ENCODE measurements around the gene THSD4.

The THSD4 gene

DNA sequence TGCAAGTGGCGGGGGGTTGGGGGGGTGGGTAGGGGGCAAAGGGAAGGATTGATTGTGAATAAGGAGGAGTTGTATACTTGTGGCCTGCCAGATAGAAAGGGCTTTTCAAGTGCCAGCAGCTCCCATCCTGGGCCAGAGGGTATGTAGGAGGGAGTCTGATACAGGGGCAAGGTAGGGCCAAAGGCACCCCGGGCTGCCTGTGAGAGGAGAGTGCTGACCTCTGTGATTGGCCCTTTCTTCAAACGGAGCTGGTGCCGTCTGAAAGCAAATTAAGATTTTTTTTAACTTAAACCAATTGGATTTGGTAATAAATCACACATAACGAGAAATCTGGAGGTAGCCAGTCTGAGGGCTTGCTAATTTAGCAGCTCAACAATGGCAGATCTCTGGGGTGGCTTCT, 229.9 kb downstream of the THSD4 start:
- Histone ChIP-seq H3K36me3 (ENCODE audit: control insufficient read depth in 4 of 4, insufficient read depth in 4 of 4, low read length in 3 of 4) (no peaks in the 10 kb centered on the region), H3K4me3 (ENCODE audit: control insufficient read depth in 1 of 7, extremely low read depth in 1 of 7, insufficient read depth in 4 of 7, low read depth in 2 of 7, low read length in 6 of 7) (no peak overlapping the region), H3K9me3 (ENCODE audit: control extremely low read depth in 1 of 5, control insufficient read depth in 4 of 5, insufficient read depth in 2 of 5, low read depth in 1 of 5, low read length in 4 of 5) (no peaks in the 10 kb centered on the region), H3K27me3 (replicated peaks in 2 of 5; ENCODE audit: control insufficient read depth in 4 of 5, insufficient read depth in 5 of 5, low read length in 4 of 5) (peaks cover 0 to 12% (median 5%) of the 10 kb centered on the region in 5 experiments), H3K4me1 (ENCODE audit: control extremely low read depth in 1 of 4, control insufficient read depth in 4 of 4, insufficient read depth in 4 of 4, low read length in 3 of 4) (no peaks in the 10 kb centered on the region), H3K27ac (ENCODE audit: insufficient read depth in 1 of 2, low read depth in 1 of 2, low read length in 2 of 2, poor library complexity in 1 of 2, severe bottlenecking in 2 of 2) (no peak overlapping the region)
- 67% methylated on average over 3 of the region's 5 CpGs for WGBS (ENCODE audit: insufficient coverage)
- no peak for DNase-seq
- ChIA-PET POLR2A (no interaction called here), CTCF (no interaction called here)

GRCh38 chr15:71346464-71346863, 231.2 kb downstream of the THSD4 start:
- H3K36me3 ChIP-seq (ENCODE audit: control insufficient read depth in 4 of 4, insufficient read depth in 4 of 4, low read length in 3 of 4) = no peaks in the 10 kb centered on the region
- no peaks in the 10 kb centered on the region for H3K9me3 ChIP-seq (ENCODE audit: control extremely low read depth in 1 of 5, control insufficient read depth in 4 of 5, insufficient read depth in 2 of 5, low read depth in 1 of 5, low read length in 4 of 5)
- no peak overlapping the region for H3K27ac ChIP-seq (ENCODE audit: insufficient read depth in 1 of 2, low read depth in 1 of 2, low read length in 2 of 2, poor library complexity in 1 of 2, severe bottlenecking in 2 of 2)
- H3K4me1 ChIP-seq (ENCODE audit: control extremely low read depth in 1 of 4, control insufficient read depth in 4 of 4, insufficient read depth in 4 of 4, low read length in 3 of 4) = no peaks in the 10 kb centered on the region
- H3K4me3 ChIP-seq (ENCODE audit: control insufficient read depth in 1 of 7, extremely low read depth in 1 of 7, insufficient read depth in 4 of 7, low read depth in 2 of 7, low read length in 6 of 7) = no peak overlapping the region
- peaks cover 0 to 14% (median 7%) of the 10 kb centered on the region in 5 experiments for H3K27me3 ChIP-seq (replicated peaks in 2 of 5; ENCODE audit: control insufficient read depth in 4 of 5, insufficient read depth in 5 of 5, low read length in 4 of 5)
- no peak for DNase-seq
- ChIA-PET CTCF (no interaction called here), POLR2A (interaction anchor here (0.6 kb wide), 1 partner anchor 812 kb away, joined by 3 read pairs; no protein-coding TSS in a partner anchor)
- 90% methylated on average over 2 of the region's 5 CpGs for WGBS (ENCODE audit: insufficient coverage)

- no peaks in the 10 kb centered on the region for H3K36me3 ChIP-seq (ENCODE audit: control insufficient read depth in 4 of 4, insufficient read depth in 4 of 4, low read length in 3 of 4)
These were observed 233.3 kb downstream of the THSD4 start for GRCh38 chr15:71348597-71348996.

GRCh38 chr15:71349336-71349735, 234.1 kb downstream of the THSD4 start:
- peaks cover 0 to 6% (median 5%) of the 10 kb centered on the region in 5 experiments for H3K27me3 ChIP-seq (replicated peaks in 2 of 5; ENCODE audit: control insufficient read depth in 4 of 5, insufficient read depth in 5 of 5, low read length in 4 of 5)
- no peaks in the 10 kb centered on the region for H3K4me1 ChIP-seq (ENCODE audit: control extremely low read depth in 1 of 4, control insufficient read depth in 4 of 4, insufficient read depth in 4 of 4, low read length in 3 of 4)
- no peak overlapping the region for H3K4me3 ChIP-seq (ENCODE audit: control insufficient read depth in 1 of 7, extremely low read depth in 1 of 7, insufficient read depth in 4 of 7, low read depth in 2 of 7, low read length in 6 of 7)
- ChIA-PET POLR2A (no interaction called here), CTCF (no interaction called here)
- H3K27ac ChIP-seq (ENCODE audit: insufficient read depth in 1 of 2, low read depth in 1 of 2, low read length in 2 of 2, poor library complexity in 1 of 2, severe bottlenecking in 2 of 2) = no peak overlapping the region
- DNase-seq = no peak
- H3K9me3 ChIP-seq (ENCODE audit: control extremely low read depth in 1 of 5, control insufficient read depth in 4 of 5, insufficient read depth in 2 of 5, low read depth in 1 of 5, low read length in 4 of 5) = no peaks in the 10 kb centered on the region
- no peaks in the 10 kb centered on the region for H3K36me3 ChIP-seq (ENCODE audit: control insufficient read depth in 4 of 4, insufficient read depth in 4 of 4, low read length in 3 of 4)
- 97% methylated on average over 4 of the region's 4 CpGs for WGBS (ENCODE audit: insufficient coverage)

More at GRCh38 chr15:71348597-71348996, 233.3 kb downstream of the THSD4 start:
- ChIA-PET CTCF (no interaction called here), POLR2A (no interaction called here)
- Histone ChIP-seq H3K4me3 (ENCODE audit: control insufficient read depth in 1 of 7, extremely low read depth in 1 of 7, insufficient read depth in 4 of 7, low read depth in 2 of 7, low read length in 6 of 7) (no peak overlapping the region), H3K4me1 (ENCODE audit: control extremely low read depth in 1 of 4, control insufficient read depth in 4 of 4, insufficient read depth in 4 of 4, low read length in 3 of 4) (no peaks in the 10 kb centered on the region), H3K27me3 (replicated peaks in 2 of 5; ENCODE audit: control insufficient read depth in 4 of 5, insufficient read depth in 5 of 5, low read length in 4 of 5) (peaks cover 0 to 7% (median 5%) of the 10 kb centered on the region in 5 experiments), H3K9me3 (ENCODE audit: control extremely low read depth in 1 of 5, control insufficient read depth in 4 of 5, insufficient read depth in 2 of 5, low read depth in 1 of 5, low read length in 4 of 5) (no peaks in the 10 kb centered on the region), H3K27ac (ENCODE audit: insufficient read depth in 1 of 2, low read depth in 1 of 2, low read length in 2 of 2, poor library complexity in 1 of 2, severe bottlenecking in 2 of 2) (no peak overlapping the region)
- no peak for DNase-seq
- 100% methylated on average over 1 of the region's 1 CpG for WGBS (ENCODE audit: insufficient coverage)

DNA sequence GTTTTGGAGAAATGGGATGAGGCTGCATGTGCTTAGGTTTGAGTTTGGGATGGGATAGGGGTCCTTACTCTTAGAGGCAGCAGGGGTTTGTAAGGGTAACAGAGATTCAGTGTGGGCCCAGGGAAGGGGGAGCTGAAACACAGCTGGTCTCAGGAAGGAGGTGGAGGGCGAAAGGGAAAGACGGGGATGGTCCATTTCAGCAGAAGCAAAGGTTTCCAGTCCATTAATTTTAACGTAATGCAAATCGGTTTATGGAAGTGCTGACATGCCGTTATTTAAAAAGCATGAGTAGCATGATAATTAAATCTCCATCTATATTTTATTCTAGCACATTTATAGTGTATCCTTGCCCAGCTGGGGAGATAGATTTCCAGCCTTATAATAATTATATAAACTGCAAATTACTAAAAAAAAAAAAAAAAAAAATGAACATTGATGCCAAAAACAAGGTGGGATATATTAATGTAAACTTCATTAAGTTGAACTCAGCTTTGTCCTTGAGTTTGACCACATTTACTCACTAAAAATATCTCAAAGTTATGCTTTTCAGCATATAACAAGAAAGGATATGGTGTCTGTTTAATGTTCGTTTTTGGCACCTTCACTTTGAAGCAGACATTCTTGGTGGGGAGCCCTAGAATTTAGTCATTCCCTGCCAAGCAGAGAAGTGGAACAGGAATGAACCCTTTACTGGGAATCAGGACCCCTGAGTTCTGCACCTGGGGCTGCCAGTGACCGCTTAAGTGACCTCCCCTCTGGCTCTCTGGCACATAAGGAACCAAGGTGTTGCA, 234.7 kb downstream of the THSD4 start:
- whole genome bisulfite sequencing (ENCODE audit: insufficient coverage) = 91% methylated on average over 4 of the region's 7 CpGs
- no peaks in the 10 kb centered on the region for H3K36me3 ChIP-seq (ENCODE audit: control insufficient read depth in 4 of 4, insufficient read depth in 4 of 4, low read length in 3 of 4)
- ChIA-PET POLR2A (no interaction called here), CTCF (no interaction called here)
- H3K4me3 ChIP-seq (ENCODE audit: control insufficient read depth in 1 of 7, extremely low read depth in 1 of 7, insufficient read depth in 4 of 7, low read depth in 2 of 7, low read length in 6 of 7) = no peak overlapping the region
- no peaks in the 10 kb centered on the region for H3K4me1 ChIP-seq (ENCODE audit: control extremely low read depth in 1 of 4, control insufficient read depth in 4 of 4, insufficient read depth in 4 of 4, low read length in 3 of 4)
- no peaks in the 10 kb centered on the region for H3K9me3 ChIP-seq (ENCODE audit: control extremely low read depth in 1 of 5, control insufficient read depth in 4 of 5, insufficient read depth in 2 of 5, low read depth in 1 of 5, low read length in 4 of 5)
- H3K27ac ChIP-seq (ENCODE audit: insufficient read depth in 1 of 2, low read depth in 1 of 2, low read length in 2 of 2, poor library complexity in 1 of 2, severe bottlenecking in 2 of 2) = no peak overlapping the region
- no peak for DNase-seq
- H3K27me3 ChIP-seq (replicated peaks in 2 of 5; ENCODE audit: control insufficient read depth in 4 of 5, insufficient read depth in 5 of 5, low read length in 4 of 5) = peaks cover 0 to 6% (median 4%) of the 10 kb centered on the region in 5 experiments

GRCh38 chr15:71350622-71351378, 235.5 kb downstream of the THSD4 start:
- CTCF ChIA-PET = no interaction called here
- POLR2A ChIA-PET = no interaction called here
- no peaks in the 10 kb centered on the region for H3K36me3 ChIP-seq (ENCODE audit: control insufficient read depth in 4 of 4, insufficient read depth in 4 of 4, low read length in 3 of 4)
- 88% methylated on average over 5 of the region's 7 CpGs for WGBS (ENCODE audit: insufficient coverage)
- H3K9me3 ChIP-seq (ENCODE audit: control extremely low read depth in 1 of 5, control insufficient read depth in 4 of 5, insufficient read depth in 2 of 5, low read depth in 1 of 5, low read length in 4 of 5) = no peaks in the 10 kb centered on the region
- H3K27ac ChIP-seq (ENCODE audit: insufficient read depth in 1 of 2, low read depth in 1 of 2, low read length in 2 of 2, poor library complexity in 1 of 2, severe bottlenecking in 2 of 2) = no peak overlapping the region
- DNase-seq = no peak
- H3K4me3 ChIP-seq (ENCODE audit: control insufficient read depth in 1 of 7, extremely low read depth in 1 of 7, insufficient read depth in 4 of 7, low read depth in 2 of 7, low read length in 6 of 7) = no peak overlapping the region
- peaks cover 0 to 6% (median 4%) of the 10 kb centered on the region in 5 experiments for H3K27me3 ChIP-seq (replicated peaks in 2 of 5; ENCODE audit: control insufficient read depth in 4 of 5, insufficient read depth in 5 of 5, low read length in 4 of 5)
- no peaks in the 10 kb centered on the region for H3K4me1 ChIP-seq (ENCODE audit: control extremely low read depth in 1 of 4, control insufficient read depth in 4 of 4, insufficient read depth in 4 of 4, low read length in 3 of 4)

- Histone ChIP-seq H3K27me3 (replicated peaks in 2 of 5; ENCODE audit: control insufficient read depth in 4 of 5, insufficient read depth in 5 of 5, low read length in 4 of 5) (peaks cover 0 to 9% (median 4%) of the 10 kb centered on the region in 5 experiments), H3K4me1 (ENCODE audit: control extremely low read depth in 1 of 4, control insufficient read depth in 4 of 4, insufficient read depth in 4 of 4, low read length in 3 of 4) (no peaks in the 10 kb centered on the region), H3K27ac (ENCODE audit: insufficient read depth in 1 of 2, low read depth in 1 of 2, low read length in 2 of 2, poor library complexity in 1 of 2, severe bottlenecking in 2 of 2) (no peak overlapping the region), H3K36me3 (ENCODE audit: control insufficient read depth in 4 of 4, insufficient read depth in 4 of 4, low read length in 3 of 4) (no peaks in the 10 kb centered on the region), H3K4me3 (ENCODE audit: control insufficient read depth in 1 of 7, extremely low read depth in 1 of 7, insufficient read depth in 4 of 7, low read depth in 2 of 7, low read length in 6 of 7) (no peak overlapping the region), H3K9me3 (ENCODE audit: control extremely low read depth in 1 of 5, control insufficient read depth in 4 of 5, insufficient read depth in 2 of 5, low read depth in 1 of 5, low read length in 4 of 5) (no peaks in the 10 kb centered on the region)
- no peak for DNase-seq
- 78% methylated on average over 5 of the region's 5 CpGs for WGBS (ENCODE audit: insufficient coverage)
- CTCF ChIA-PET = no interaction called here
- POLR2A ChIA-PET = no interaction called here
These were observed 236.9 kb downstream of the THSD4 start for GRCh38 chr15:71352125-71352524.
